Panc1 (cell line): ENCODE measurements around the gene SPNS3.

ENCODE experiments used
- CTCF ChIP-seq: fragments of 450-650 bp; IDR thresholded peaks from 2 replicates; pipeline ENCODE4 v1.5.1; 2017; ENCODE audit warnings: mild to moderate bottlenecking
- REST ChIP-seq, 2 experiments: IDR thresholded peaks; 2 replicates each; pipeline ENCODE4 v1.6.1; 2011 to 2012; ENCODE audit warnings: low read depth in 2 of 2, control low read depth in 1 of 2, low read length in 1 of 2, mild to moderate bottlenecking in 1 of 2, moderate library complexity in 1 of 2; ENCODE audit not compliant: insufficient read depth in 1 of 2
- SIN3A ChIP-seq: IDR thresholded peaks from 2 replicates; pipeline ENCODE4 v1.6.1; 2012; ENCODE audit warnings: low read depth, mild to moderate bottlenecking, low read length, moderate library complexity, borderline replicate concordance; ENCODE audit not compliant: insufficient read depth

- TF ChIP-seq CTCF (no peak), REST (IDR thresholded peaks at IDR 0.05; ENCODE audit: insufficient read depth in 1 of 2, low read depth in 2 of 2, low read length in 1 of 2) (no peak), SIN3A (no peak)
These were observed 17.1 kb downstream of the SPNS3 start for GRCh38 chr17:4450710-4451316.
